Measurements from ENCODE around the gene OSMR. TPM values are rescaled to one million over a fixed set of nuclear protein-coding genes. Genes with fewer than 3 reads are reported as not detected.

Gene OSMR
- total RNA-seq, 3 donors from 2014 or later (not counting 1 experiment from before 2014, with no cell fraction given): not detected

DNA sequence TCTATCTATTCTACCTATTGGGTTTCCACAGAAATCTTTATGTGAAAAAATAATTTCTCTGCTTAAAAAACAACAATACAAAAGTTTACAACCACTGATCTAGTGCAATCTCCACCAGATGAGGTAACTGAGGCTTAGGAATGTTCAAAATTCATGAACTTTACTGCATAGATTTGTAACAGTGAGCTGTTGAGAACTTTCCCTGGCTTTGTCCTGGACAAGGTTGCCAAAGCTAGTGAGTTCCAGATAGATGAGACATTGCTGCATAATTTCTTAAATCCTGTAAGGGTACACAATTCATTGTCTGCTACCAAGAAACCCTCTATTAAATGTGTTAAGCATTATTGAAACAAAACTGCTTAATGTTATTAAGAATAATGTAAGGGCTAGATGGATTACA lies 102.7 kb downstream of the OSMR start:
- H3K9me3 Mint-ChIP-seq: no peaks in the 10 kb centered on the region
- H3K4me1 ChIP-seq (ENCODE audit: control insufficient read depth, insufficient read depth, low read length): no peaks in the 10 kb centered on the region
- ATAC-seq: no peak
- H3K4me1 Mint-ChIP-seq: no peaks in the 10 kb centered on the region
- TF ChIP-seq, protein P1, sequence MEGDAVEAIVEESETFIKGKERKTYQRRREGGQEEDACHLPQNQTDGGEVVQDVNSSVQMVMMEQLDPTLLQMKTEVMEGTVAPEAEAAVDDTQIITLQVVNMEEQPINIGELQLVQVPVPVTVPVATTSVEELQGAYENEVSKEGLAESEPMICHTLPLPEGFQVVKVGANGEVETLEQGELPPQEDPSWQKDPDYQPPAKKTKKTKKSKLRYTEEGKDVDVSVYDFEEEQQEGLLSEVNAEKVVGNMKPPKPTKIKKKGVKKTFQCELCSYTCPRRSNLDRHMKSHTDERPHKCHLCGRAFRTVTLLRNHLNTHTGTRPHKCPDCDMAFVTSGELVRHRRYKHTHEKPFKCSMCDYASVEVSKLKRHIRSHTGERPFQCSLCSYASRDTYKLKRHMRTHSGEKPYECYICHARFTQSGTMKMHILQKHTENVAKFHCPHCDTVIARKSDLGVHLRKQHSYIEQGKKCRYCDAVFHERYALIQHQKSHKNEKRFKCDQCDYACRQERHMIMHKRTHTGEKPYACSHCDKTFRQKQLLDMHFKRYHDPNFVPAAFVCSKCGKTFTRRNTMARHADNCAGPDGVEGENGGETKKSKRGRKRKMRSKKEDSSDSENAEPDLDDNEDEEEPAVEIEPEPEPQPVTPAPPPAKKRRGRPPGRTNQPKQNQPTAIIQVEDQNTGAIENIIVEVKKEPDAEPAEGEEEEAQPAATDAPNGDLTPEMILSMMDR (IDR thresholded peaks at IDR 0.05): no peak
- no peak overlapping the region for H3K4me3 ChIP-seq (ENCODE audit: low read length)
- H3K27ac Mint-ChIP-seq: no peak overlapping the region
- no peaks in the 10 kb centered on the region for H3K9me3 ChIP-seq (ENCODE audit: control insufficient read depth, insufficient read depth, low read length)
- H3K36me3 Mint-ChIP-seq: peaks cover 17% of the 10 kb centered on the region
- no peak for DNase-seq
- intact Hi-C loops (cut with micrococcal nuclease): no loop called here
- H3K27me3 Mint-ChIP-seq (ENCODE audit: low read depth in 2 of 2): no peaks in the 10 kb centered on the region
- no peak overlapping the region for H3K27ac ChIP-seq (ENCODE audit: low read length)
- no peak overlapping the region for H3K4me3 Mint-ChIP-seq
- peaks cover 95% of the 10 kb centered on the region for H3K36me3 ChIP-seq (ENCODE audit: control insufficient read depth, insufficient read depth, low read length)
- no peaks in the 10 kb centered on the region for H3K27me3 ChIP-seq (ENCODE audit: control insufficient read depth, insufficient read depth, low read length)

DNA sequence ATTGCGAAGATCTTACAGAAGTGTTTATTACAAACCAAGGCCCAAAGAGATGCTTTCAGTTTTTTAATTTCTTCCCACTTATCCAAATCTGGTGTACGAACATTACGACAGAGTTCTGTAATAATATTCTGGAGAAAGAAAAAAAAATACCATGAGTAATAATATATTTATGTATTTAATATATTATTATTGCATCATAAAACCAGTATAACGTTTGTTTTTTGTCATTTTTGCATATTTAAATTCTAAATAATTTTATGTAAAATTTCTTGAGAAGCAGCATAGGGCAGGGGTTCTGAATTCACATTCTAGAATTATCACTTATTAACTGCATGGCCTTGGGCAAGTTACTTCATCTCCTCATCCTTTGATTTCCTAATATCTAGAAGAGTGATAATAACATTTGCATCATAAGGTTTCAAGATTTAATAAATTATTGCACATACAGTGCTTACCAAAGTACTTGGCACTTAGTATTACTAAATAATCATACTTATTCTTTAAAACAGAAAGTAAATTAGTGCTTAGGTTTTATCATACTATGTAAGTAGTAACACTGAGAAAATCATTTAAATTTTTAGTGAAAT lies 107.7 kb downstream of the OSMR start:
- TF ChIP-seq, protein P1 (IDR thresholded peaks at IDR 0.05): no peak
- no CpG with 5 or more reads among the region's 4 CpGs for WGBS (ENCODE audit: insufficient coverage)
- H3K9me3 Mint-ChIP-seq: no peaks in the 10 kb centered on the region
- DNase-seq (no peak), ATAC-seq (no peak)
- Histone ChIP-seq H3K27me3 (ENCODE audit: control insufficient read depth, insufficient read depth, low read length) (no peaks in the 10 kb centered on the region), H3K4me3 (ENCODE audit: low read length) (no peak overlapping the region), H3K36me3 (ENCODE audit: control insufficient read depth, insufficient read depth, low read length) (peaks cover 95% of the 10 kb centered on the region), H3K27ac (ENCODE audit: low read length) (no peak overlapping the region), H3K4me1 (ENCODE audit: control insufficient read depth, insufficient read depth, low read length) (no peaks in the 10 kb centered on the region), H3K9me3 (ENCODE audit: control insufficient read depth, insufficient read depth, low read length) (no peaks in the 10 kb centered on the region)
- H3K27me3 Mint-ChIP-seq (ENCODE audit: low read depth in 2 of 2): no peaks in the 10 kb centered on the region
- peaks cover 17% of the 10 kb centered on the region for H3K36me3 Mint-ChIP-seq
- intact Hi-C loops (cut with micrococcal nuclease): no loop called here
- H3K4me3 Mint-ChIP-seq: no peak overlapping the region
- no peak overlapping the region for H3K27ac Mint-ChIP-seq
- H3K4me1 Mint-ChIP-seq: no peaks in the 10 kb centered on the region

DNA sequence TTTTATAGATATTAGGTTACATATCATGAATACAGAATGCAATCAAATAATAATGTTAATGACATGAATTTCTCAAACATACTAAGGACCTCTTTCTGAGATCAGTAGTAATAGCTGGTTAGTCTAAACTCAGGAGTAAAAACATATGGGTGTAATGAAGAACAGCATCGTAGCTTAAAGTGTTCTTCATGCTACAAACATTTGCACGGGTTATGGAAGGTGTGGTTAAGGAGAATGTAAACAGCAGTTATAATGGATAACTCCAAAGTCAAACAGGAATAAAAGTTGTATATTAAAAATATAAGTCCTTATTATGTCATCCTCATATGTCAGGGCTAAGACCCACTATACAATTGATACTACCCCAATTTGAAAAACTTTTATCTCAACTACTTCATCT lies 115.9 kb downstream of the OSMR start:
- H3K27me3 ChIP-seq (ENCODE audit: control insufficient read depth, insufficient read depth, low read length): no peaks in the 10 kb centered on the region
- H3K36me3 ChIP-seq (ENCODE audit: control insufficient read depth, insufficient read depth, low read length): peaks cover 95% of the 10 kb centered on the region
- no peak overlapping the region for H3K4me3 Mint-ChIP-seq
- no peak overlapping the region for H3K27ac ChIP-seq (ENCODE audit: low read length)
- 97% methylated on average over 2 of the region's 2 CpGs for WGBS (ENCODE audit: insufficient coverage)
- no peak for ATAC-seq
- H3K9me3 Mint-ChIP-seq: no peaks in the 10 kb centered on the region
- H3K27ac Mint-ChIP-seq: no peak overlapping the region
- no peak for DNase-seq
- peaks cover 15% of the 10 kb centered on the region for H3K36me3 Mint-ChIP-seq
- H3K27me3 Mint-ChIP-seq (ENCODE audit: low read depth in 2 of 2): no peaks in the 10 kb centered on the region
- intact Hi-C loops (cut with micrococcal nuclease): no loop called here
- no peaks in the 10 kb centered on the region for H3K9me3 ChIP-seq (ENCODE audit: control insufficient read depth, insufficient read depth, low read length)
- TF ChIP-seq, protein P1 (IDR thresholded peaks at IDR 0.05): no peak
- no peaks in the 10 kb centered on the region for H3K4me1 Mint-ChIP-seq
- no peaks in the 10 kb centered on the region for H3K4me1 ChIP-seq (ENCODE audit: control insufficient read depth, insufficient read depth, low read length)
- no peak overlapping the region for H3K4me3 ChIP-seq (ENCODE audit: low read length)

DNA sequence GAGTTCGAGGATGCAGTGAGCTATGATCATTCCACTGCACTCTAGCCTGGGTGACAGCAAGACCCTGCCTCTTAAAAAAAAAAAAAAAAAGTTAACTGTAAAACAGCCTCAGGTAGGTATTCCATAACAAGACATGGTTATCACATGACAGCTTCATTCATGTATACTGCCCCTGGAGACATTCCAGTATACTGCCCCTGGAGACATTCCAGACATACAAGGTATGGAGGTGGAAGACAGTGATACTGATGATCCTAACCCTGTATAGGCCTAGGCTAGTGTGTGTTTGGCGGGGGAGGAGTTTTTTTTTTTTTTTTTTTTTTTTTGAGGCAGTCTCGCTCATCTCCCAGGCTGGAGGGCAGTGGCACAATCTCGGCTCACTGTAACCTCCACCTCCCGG lies 122.9 kb downstream of the OSMR start:
- TF ChIP-seq, protein P1 (IDR thresholded peaks at IDR 0.05): no peak
- H3K4me3 ChIP-seq (ENCODE audit: low read length): no peak overlapping the region
- Mint-ChIP-seq H3K27me3 (ENCODE audit: low read depth in 2 of 2) (no peaks in the 10 kb centered on the region), H3K9me3 (no peaks in the 10 kb centered on the region), H3K27ac (no peak overlapping the region), H3K36me3 (no peaks in the 10 kb centered on the region), H3K4me1 (no peaks in the 10 kb centered on the region), H3K4me3 (no peak overlapping the region)
- H3K27ac ChIP-seq (ENCODE audit: low read length): no peak overlapping the region
- no peaks in the 10 kb centered on the region for H3K4me1 ChIP-seq (ENCODE audit: control insufficient read depth, insufficient read depth, low read length)
- no peaks in the 10 kb centered on the region for H3K27me3 ChIP-seq (ENCODE audit: control insufficient read depth, insufficient read depth, low read length)
- intact Hi-C loops (cut with micrococcal nuclease): no loop called here
- WGBS (ENCODE audit: insufficient coverage): 95% methylated on average over 4 of the region's 5 CpGs
- H3K36me3 ChIP-seq (ENCODE audit: control insufficient read depth, insufficient read depth, low read length): peaks cover 65% of the 10 kb centered on the region
- no peaks in the 10 kb centered on the region for H3K9me3 ChIP-seq (ENCODE audit: control insufficient read depth, insufficient read depth, low read length)
- DNase-seq (no peak), ATAC-seq (no peak)

All from natural killer cell (primary cell).